SK-N-SH treated with all-trans-retinoic acid at 6 μM for 48 hours (cell line): ENCODE data around the gene PLET1.

Experiments
- ARNTL ChIP-seq: fragments of 450-650 bp; formaldehyde crosslinking; IDR thresholded peaks from 2 replicates; pipeline ENCODE4 v1.5.0; 2020; ENCODE audit warnings: low read depth, mild to moderate bottlenecking, moderate library complexity, borderline replicate concordance
- CSDC2 ChIP-seq: fragments of 250-450 bp; sonication (Bioruptor Pico); IDR thresholded peaks from 2 replicates; pipeline ENCODE4 v1.5.0; 2020; ENCODE audit warnings: mild to moderate bottlenecking, moderate library complexity
- RARB ChIP-seq: fragments of 250-450 bp; sonication (Bioruptor Pico); IDR thresholded peaks from 2 replicates; pipeline ENCODE4 v1.8.0; 2021; ENCODE audit warnings: mild to moderate bottlenecking, moderate library complexity
- TCF4 ChIP-seq: fragments of 250-450 bp; sonication (Bioruptor Pico); IDR thresholded peaks from 2 replicates; pipeline ENCODE4 v1.8.0; 2021; ENCODE audit warnings: mild to moderate bottlenecking, moderate library complexity, borderline replicate concordance
- TF ChIP-seq, protein P1 (sequence below): fragments of 250-450 bp; sonication (Bioruptor Pico); IDR thresholded peaks from 2 replicates; pipeline ENCODE4 v1.5.1; 2021; ENCODE audit warnings: mild to moderate bottlenecking, moderate library complexity

DNA sequence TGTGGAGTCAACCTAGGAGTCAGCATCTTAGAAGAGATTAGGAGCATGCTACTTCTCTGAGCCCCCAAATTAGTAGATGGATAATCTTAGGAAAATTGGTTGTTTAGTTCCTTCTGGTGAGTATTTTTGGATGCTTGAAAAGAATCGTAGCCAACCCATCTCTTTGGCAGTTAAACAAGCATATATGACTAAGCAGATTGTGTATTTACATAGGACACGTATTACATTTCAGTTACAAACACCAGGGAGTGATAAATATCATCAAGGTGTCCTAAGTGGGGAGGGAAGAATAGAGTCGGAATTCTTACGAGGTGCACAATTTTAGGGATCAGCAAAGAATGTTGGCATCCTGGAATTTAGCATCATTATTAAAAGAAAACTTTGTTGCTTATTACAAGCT, 13.5 kb downstream of the PLET1 start:
- TF ChIP-seq RARB (CRISPR knock-in tag), result no peak
- no peak for TF ChIP-seq TCF4 (CRISPR knock-in tag)
- no peak for TF ChIP-seq CSDC2 (CRISPR knock-in tag)
- TF ChIP-seq, protein P1, sequence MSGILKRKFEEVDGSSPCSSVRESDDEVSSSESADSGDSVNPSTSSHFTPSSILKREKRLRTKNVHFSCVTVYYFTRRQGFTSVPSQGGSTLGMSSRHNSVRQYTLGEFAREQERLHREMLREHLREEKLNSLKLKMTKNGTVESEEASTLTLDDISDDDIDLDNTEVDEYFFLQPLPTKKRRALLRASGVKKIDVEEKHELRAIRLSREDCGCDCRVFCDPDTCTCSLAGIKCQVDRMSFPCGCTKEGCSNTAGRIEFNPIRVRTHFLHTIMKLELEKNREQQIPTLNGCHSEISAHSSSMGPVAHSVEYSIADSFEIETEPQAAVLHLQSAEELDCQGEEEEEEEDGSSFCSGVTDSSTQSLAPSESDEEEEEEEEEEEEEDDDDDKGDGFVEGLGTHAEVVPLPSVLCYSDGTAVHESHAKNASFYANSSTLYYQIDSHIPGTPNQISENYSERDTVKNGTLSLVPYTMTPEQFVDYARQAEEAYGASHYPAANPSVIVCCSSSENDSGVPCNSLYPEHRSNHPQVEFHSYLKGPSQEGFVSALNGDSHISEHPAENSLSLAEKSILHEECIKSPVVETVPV (CRISPR knock-in tag), result no peak
- TF ChIP-seq ARNTL (CRISPR knock-in tag), result no peak
